Measurements from ENCODE around the gene BEST4.
"Not testable (repeated sequence)": the region's sequence is repeated elsewhere in the genome, so short reads cannot be mapped to it uniquely, and the experiment has no call there.

The BEST4 gene

GRCh38 chr1:44740179-44740617, 47.8 kb downstream of the BEST4 start:
- no peaks in the 10 kb centered on the region for H3K36me3 ChIP-seq (ENCODE audit: control insufficient read depth, insufficient read depth, low read length)
- no peaks in the 10 kb centered on the region for H3K9me3 ChIP-seq (ENCODE audit: control insufficient read depth, low read length)
- peak overlapping the region; percentile 68 for H3K4me2 ChIP-seq (ENCODE audit: low read length)
- no peak overlapping the region for H3K9ac ChIP-seq
- H3K4me1 ChIP-seq: no peaks in the 10 kb centered on the region
- peak overlapping the region; percentile 93 for H2AFZ ChIP-seq
- no peak for TF ChIP-seq CTCF (IDR thresholded peaks at IDR 0.05)
- H3K27me3 ChIP-seq (ENCODE audit: control insufficient read depth, insufficient read depth, low read length): no peaks in the 10 kb centered on the region
- no peak overlapping the region for H3K27ac ChIP-seq
- H3K79me2 ChIP-seq: no peaks in the 10 kb centered on the region
- H3K4me3 ChIP-seq (ENCODE audit: low read depth, low read length): peak overlapping the region; percentile 77

- peak within 1 kb of the TSS; percentile 93 for H2AFZ ChIP-seq
- no peaks in the 10 kb centered on the region for H3K27me3 ChIP-seq (ENCODE audit: control insufficient read depth, insufficient read depth, low read length)
- no peaks in the 10 kb centered on the region for H3K4me1 ChIP-seq
- TF ChIP-seq CTCF (IDR thresholded peaks at IDR 0.05): no peak
- no peaks in the 10 kb centered on the region for H3K36me3 ChIP-seq (ENCODE audit: control insufficient read depth, insufficient read depth, low read length)
- H3K9ac ChIP-seq: no peak within 1 kb of the TSS
- H3K4me2 ChIP-seq (ENCODE audit: low read length): peak within 1 kb of the TSS; percentile 68
- peak within 1 kb of the TSS; percentile 73 for H3K27ac ChIP-seq
- peak within 1 kb of the TSS; percentile 77 for H3K4me3 ChIP-seq (ENCODE audit: low read depth, low read length)
- no peaks in the 10 kb centered on the region for H3K9me3 ChIP-seq (ENCODE audit: control insufficient read depth, low read length)
- H3K79me2 ChIP-seq: no peaks in the 10 kb centered on the region
These were observed 48.4 kb downstream of the BEST4 start, which contains the start of gene KIF2C for GRCh38 chr1:44739307-44740178. TSS of gene KIF2C (plus strand) at chr1:44739837. CDS start at chr1:44739933, 96 bp downstream.

GRCh38 chr1:44738953-44739306, 49.0 kb downstream of the BEST4 start:
- not testable (repeated sequence) for H3K27me3 ChIP-seq (ENCODE audit: control insufficient read depth, insufficient read depth, low read length); H3K4me1 ChIP-seq; H3K79me2 ChIP-seq; H3K36me3 ChIP-seq (ENCODE audit: control insufficient read depth, insufficient read depth, low read length); H3K9me3 ChIP-seq (ENCODE audit: control insufficient read depth, low read length); H3K9ac ChIP-seq
- H3K4me2 ChIP-seq (ENCODE audit: low read length): peak overlapping the region; percentile 68
- peak overlapping the region; percentile 93 for H2AFZ ChIP-seq
- peak overlapping the region; percentile 77 for H3K4me3 ChIP-seq (ENCODE audit: low read depth, low read length)
- peak overlapping the region; percentile 73 for H3K27ac ChIP-seq

GRCh38 chr1:44735992-44736391, 52.0 kb downstream of the BEST4 start:
- Histone ChIP-seq H2AFZ (no peak overlapping the region), H3K79me2 (no peaks in the 10 kb centered on the region), H3K4me2 (ENCODE audit: low read length) (no peak overlapping the region), H3K27ac (no peak overlapping the region), H3K36me3 (ENCODE audit: control insufficient read depth, insufficient read depth, low read length) (no peaks in the 10 kb centered on the region), H3K4me1 (no peaks in the 10 kb centered on the region), H3K4me3 (ENCODE audit: low read depth, low read length) (no peak overlapping the region), H3K9ac (no peak overlapping the region), H3K9me3 (ENCODE audit: control insufficient read depth, low read length) (no peaks in the 10 kb centered on the region), H3K27me3 (ENCODE audit: control insufficient read depth, insufficient read depth, low read length) (no peaks in the 10 kb centered on the region)
- TF ChIP-seq CTCF (IDR thresholded peaks at IDR 0.05): no peak

GRCh38 chr1:44733784-44734183, 54.2 kb downstream of the BEST4 start:
- H3K27ac ChIP-seq: no peak overlapping the region
- H3K9ac ChIP-seq: no peak overlapping the region
- TF ChIP-seq CTCF (IDR thresholded peaks at IDR 0.05): no peak
- no peak overlapping the region for H3K4me2 ChIP-seq (ENCODE audit: low read length)
- H3K36me3 ChIP-seq (ENCODE audit: control insufficient read depth, insufficient read depth, low read length): no peaks in the 10 kb centered on the region
- H3K79me2 ChIP-seq: no peaks in the 10 kb centered on the region
- no peaks in the 10 kb centered on the region for H3K9me3 ChIP-seq (ENCODE audit: control insufficient read depth, low read length)
- H3K4me1 ChIP-seq: peaks cover 2% of the 10 kb centered on the region
- no peaks in the 10 kb centered on the region for H3K27me3 ChIP-seq (ENCODE audit: control insufficient read depth, insufficient read depth, low read length)
- no peak overlapping the region for H3K4me3 ChIP-seq (ENCODE audit: low read depth, low read length)
- H2AFZ ChIP-seq: no peak overlapping the region
